RWPE2 (cell line): ENCODE results near the gene EIF5A2.
"Not testable (repeated sequence)": the region's sequence is repeated elsewhere in the genome, so short reads cannot be mapped to it uniquely, and the experiment has no call there.

Experiments used
- ATAC-seq: fragments of 200-7000 bp; cut with Tn5 transposase; 3 replicates; pipeline ENCODE4 v1.9.1; 2021; ENCODE audit warnings: low read depth
- DNase-seq: peaks from one replicate; pipeline ENCODE4 v3.0.0-alpha.2; 2020; ENCODE audit warnings: low spot score
- H3K27ac ChIP-seq: fragments of 450-650 bp; 2 replicates; pipeline ENCODE4 v1.5.1; 2017; ENCODE audit warnings: mild to moderate bottlenecking; ENCODE audit not compliant: poor library complexity, severe bottlenecking
- H3K27me3 ChIP-seq: fragments of 250-450 bp; sonication (Bioruptor Pico); 2 replicates; pipeline ENCODE4 v1.5.1; 2021; ENCODE audit warnings: mild to moderate bottlenecking, moderate library complexity; ENCODE audit not compliant: insufficient read depth, poor library complexity, severe bottlenecking
- H3K36me3 ChIP-seq: fragments of 250-450 bp; sonication (Bioruptor Pico); 2 replicates; pipeline ENCODE4 v1.5.1; 2020; ENCODE audit warnings: low read depth, mild to moderate bottlenecking, moderate library complexity
- H3K4me1 ChIP-seq: fragments of 250-450 bp; sonication (Bioruptor Pico); 2 replicates; pipeline ENCODE4 v1.5.1; 2021; ENCODE audit warnings: mild to moderate bottlenecking, moderate library complexity; ENCODE audit not compliant: insufficient read depth, poor library complexity, severe bottlenecking
- H3K4me3 ChIP-seq: fragments of 250-450 bp; sonication (Bioruptor Pico); 2 replicates; pipeline ENCODE4 v1.5.1; 2021; ENCODE audit warnings: mild to moderate bottlenecking, moderate library complexity; ENCODE audit not compliant: severe bottlenecking
- H3K9me3 ChIP-seq: fragments of 250-450 bp; sonication (Bioruptor Pico); 2 replicates; pipeline ENCODE4 v1.5.1; 2021; ENCODE audit warnings: mild to moderate bottlenecking, moderate library complexity; ENCODE audit not compliant: severe bottlenecking
- TF ChIP-seq, protein P1 (sequence below): fragments of 450-650 bp; IDR thresholded peaks from one replicate; pipeline ENCODE4 v1.5.1; 2017; ENCODE audit warnings: mild to moderate bottlenecking, moderate library complexity; ENCODE audit not compliant: poor library complexity, severe bottlenecking

The EIF5A2 gene

DNA sequence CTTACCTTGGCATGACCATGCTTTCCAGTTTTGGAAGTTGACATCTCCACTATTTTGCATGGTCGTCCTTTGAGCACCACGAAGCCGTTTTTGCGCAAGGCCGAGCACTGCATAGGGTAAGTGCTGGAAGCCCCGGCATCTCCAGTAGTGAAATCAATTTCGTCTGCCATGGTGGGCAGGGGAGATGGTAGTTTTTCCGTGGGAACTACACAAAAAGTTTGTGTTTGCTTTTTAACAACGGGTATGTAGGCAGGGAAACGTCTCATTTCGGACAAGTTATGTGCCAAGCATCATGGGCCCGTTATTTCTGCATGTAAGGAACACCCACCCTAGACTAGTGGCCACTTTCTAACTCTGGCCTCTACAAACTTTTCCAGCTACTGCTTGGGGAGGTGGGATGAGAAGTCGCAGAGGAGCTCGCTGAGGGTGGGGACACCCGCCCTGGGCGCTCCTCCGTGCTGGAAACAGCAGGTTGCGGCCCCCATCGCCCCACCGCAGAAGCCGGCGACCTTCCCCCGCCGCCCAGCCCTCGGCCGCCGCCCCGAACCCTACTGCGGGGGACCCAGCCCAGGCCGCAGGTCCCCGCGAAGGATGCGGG, 701 bp downstream of the EIF5A2 start:
- H3K4me3 ChIP-seq, result peak overlapping the region; percentile 54
- DNase-seq (no peak), ATAC-seq (peak; percentile 1; the same call in 1 of the 3 replicates)
- peak overlapping the region; percentile 83 for H3K27ac ChIP-seq
- H3K27me3 ChIP-seq, result no peaks in the 10 kb centered on the region
- peaks cover 19% of the 10 kb centered on the region for H3K4me1 ChIP-seq
- peaks cover 4% of the 10 kb centered on the region for H3K9me3 ChIP-seq
- peaks cover 6% of the 10 kb centered on the region; the same call in 1 of the 2 replicates for H3K36me3 ChIP-seq
- TF ChIP-seq, protein P1, sequence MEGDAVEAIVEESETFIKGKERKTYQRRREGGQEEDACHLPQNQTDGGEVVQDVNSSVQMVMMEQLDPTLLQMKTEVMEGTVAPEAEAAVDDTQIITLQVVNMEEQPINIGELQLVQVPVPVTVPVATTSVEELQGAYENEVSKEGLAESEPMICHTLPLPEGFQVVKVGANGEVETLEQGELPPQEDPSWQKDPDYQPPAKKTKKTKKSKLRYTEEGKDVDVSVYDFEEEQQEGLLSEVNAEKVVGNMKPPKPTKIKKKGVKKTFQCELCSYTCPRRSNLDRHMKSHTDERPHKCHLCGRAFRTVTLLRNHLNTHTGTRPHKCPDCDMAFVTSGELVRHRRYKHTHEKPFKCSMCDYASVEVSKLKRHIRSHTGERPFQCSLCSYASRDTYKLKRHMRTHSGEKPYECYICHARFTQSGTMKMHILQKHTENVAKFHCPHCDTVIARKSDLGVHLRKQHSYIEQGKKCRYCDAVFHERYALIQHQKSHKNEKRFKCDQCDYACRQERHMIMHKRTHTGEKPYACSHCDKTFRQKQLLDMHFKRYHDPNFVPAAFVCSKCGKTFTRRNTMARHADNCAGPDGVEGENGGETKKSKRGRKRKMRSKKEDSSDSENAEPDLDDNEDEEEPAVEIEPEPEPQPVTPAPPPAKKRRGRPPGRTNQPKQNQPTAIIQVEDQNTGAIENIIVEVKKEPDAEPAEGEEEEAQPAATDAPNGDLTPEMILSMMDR, result no peak

DNA sequence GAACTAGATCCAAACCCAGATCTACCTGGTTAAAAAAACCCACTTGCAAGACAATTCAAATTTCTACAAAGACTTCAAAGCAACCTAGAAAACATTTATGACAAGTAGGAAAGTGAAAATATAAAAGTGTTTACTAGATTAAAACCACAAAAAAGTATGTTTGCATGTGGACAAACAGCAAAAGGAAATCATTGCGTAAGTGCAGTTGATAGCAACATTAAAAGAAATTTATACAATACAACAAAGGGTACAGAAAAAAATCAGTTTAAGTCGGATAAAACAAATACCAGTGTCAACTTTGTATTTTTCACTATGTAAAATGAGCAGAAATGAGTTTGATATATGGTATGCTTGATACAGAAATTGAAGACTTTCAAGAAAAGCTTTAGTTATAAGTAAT, 2.6 kb downstream of the EIF5A2 start:
- Histone ChIP-seq H3K27ac (no peak overlapping the region), H3K36me3 (peaks cover 6% of the 10 kb centered on the region; the same call in 1 of the 2 replicates), H3K4me3 (no peak overlapping the region), H3K27me3 (no peaks in the 10 kb centered on the region), H3K4me1 (peaks cover 19% of the 10 kb centered on the region), H3K9me3 (no peaks in the 10 kb centered on the region)
- TF ChIP-seq, protein P1, result no peak
- ATAC-seq (no peak), DNase-seq (no peak)

DNA sequence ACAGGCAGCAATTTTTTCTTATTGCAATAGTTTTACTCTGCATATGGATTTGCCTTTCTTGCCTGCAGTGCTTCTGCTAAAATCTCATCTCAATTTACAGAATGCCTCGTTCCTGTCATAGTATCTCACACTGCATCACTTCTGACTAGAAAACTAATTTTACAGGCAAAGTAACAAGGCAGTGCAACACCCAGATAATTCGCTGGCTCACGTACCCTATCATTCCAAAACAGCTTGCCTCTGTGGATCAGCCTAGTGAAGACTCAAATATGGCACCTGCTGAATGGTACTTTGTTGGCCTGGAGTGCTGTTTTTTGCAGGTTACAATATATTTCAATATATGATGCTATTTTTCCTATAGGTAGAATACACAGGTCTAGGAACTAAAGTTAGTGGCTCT, 5.3 kb downstream of the EIF5A2 start:
- H3K27ac ChIP-seq, result no peak overlapping the region
- H3K36me3 ChIP-seq, result peaks cover 6% of the 10 kb centered on the region; the same call in 1 of the 2 replicates
- no peak overlapping the region for H3K4me3 ChIP-seq
- H3K4me1 ChIP-seq, result peaks cover 12% of the 10 kb centered on the region
- H3K9me3 ChIP-seq, result no peaks in the 10 kb centered on the region
- no peak for ATAC-seq
- no peaks in the 10 kb centered on the region for H3K27me3 ChIP-seq
- DNase-seq, result no peak
- TF ChIP-seq, protein P1, result no peak

DNA sequence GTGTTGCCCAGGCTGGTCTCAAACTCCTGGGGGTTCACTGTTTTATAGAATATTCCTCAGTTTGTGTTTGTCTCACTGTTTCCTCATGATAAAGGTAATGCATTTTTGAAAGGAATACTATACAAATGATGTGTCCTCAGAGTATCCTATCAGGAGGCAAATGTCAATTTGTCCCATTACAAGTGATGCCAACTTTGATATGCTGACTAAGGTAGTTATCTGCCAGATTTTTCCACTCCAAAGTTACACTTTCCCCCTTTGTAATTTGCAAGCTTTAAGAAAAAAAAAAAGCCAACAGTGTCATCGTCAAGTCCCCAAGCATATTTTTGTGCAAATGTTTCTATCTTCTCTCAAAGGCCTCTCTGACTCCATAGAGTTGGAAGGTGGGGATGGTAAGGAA, 9.0 kb downstream of the EIF5A2 start:
- H3K27ac ChIP-seq, result no peak overlapping the region
- DNase-seq (no peak), ATAC-seq (no peak)
- no peaks in the 10 kb centered on the region for H3K27me3 ChIP-seq
- no peak overlapping the region for H3K4me3 ChIP-seq
- H3K4me1 ChIP-seq, result no peaks in the 10 kb centered on the region
- H3K36me3 ChIP-seq, result no peaks in the 10 kb centered on the region
- no peaks in the 10 kb centered on the region for H3K9me3 ChIP-seq
- TF ChIP-seq, protein P1, result no peak

DNA sequence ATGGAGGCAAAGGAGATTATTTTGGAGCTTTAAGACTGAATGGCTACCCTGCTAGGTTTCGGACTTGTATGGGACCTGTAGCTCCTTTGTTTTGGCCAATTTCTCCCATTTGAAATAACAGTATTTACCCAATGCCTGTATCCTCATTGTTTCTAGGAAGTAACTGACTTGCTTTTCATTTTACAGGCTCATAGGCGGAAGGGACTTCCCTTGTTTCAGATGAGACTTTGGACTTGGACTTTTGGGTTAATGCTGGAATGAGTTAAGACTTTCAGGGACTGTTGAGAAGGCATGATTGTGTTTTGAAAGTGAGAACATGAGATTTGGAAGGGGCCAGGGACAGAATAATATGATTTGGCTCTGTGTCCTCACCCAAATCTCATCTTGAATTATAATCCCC, 10.5 kb downstream of the EIF5A2 start:
- Histone ChIP-seq H3K4me3 (no peak overlapping the region), H3K36me3 (0 out of 2 replicates have a peak, but pooled peaks cover 3% of the 10 kb centered on the region), H3K4me1 (no peaks in the 10 kb centered on the region), H3K27me3 (no peaks in the 10 kb centered on the region), H3K27ac (no peak overlapping the region), H3K9me3 (no peaks in the 10 kb centered on the region)
- DNase-seq (no peak), ATAC-seq (no peak)
- TF ChIP-seq, protein P1, result no peak

DNA sequence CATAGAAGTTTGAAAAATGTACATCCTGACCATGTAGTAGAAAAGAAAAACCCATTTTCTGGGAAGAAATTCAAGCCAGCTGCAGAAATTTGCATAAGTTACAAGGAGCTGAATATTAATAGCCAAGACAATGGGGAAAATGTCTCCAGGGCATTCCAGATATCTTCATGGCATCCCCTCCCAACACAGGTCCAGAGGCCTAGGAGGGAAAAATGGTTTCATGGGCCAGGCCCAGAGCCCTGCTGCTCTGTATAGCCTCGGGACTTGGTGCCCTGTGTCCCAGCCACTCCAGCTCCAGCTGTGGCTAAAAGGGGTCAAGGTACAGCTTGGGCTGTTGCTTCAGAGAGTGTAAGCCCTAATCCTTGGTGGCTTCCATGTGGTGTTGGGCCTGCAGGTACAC, 11.2 kb downstream of the EIF5A2 start:
- H3K4me1 ChIP-seq, ATAC-seq, H3K27ac ChIP-seq, H3K27me3 ChIP-seq, H3K4me3 ChIP-seq, DNase-seq, H3K9me3 ChIP-seq, H3K36me3 ChIP-seq: not testable (repeated sequence)
